ENCODE measurements around the gene GP9.

DNA sequence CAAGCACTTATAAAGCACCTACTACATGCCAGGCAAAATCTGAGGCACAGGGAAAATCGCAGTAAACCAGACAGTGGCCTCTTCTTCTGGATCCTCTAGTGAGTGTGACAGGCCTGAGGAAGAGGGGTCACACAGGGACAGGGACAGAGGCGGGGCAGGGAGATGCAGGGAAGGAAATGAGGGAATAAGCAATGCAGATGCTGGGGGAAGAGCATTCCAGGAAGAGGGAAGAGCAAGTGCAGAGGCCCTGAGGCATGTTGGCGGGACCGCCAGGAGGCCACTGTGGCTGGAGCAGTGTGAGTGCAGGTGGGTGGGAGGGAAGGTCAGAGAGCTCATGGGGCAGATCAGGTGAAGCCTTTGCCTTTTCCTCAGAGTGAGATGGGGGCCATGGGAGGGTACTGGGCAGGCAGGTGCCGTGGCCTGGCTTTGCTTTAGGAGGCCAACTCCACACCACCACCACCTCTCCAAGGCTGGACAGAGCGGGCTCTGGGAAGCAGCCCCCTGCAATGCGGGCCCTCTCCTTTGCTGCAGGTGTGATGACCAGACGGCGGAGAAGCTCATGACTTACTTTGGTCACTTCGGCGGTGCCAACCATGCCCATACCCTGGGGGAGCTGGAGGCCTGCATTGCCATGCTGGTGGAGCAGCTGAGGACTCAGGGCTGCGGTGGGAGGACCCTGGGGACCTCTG is 26.8 kb upstream of the GP9 start:
- TF ChIP-seq, protein P1, sequence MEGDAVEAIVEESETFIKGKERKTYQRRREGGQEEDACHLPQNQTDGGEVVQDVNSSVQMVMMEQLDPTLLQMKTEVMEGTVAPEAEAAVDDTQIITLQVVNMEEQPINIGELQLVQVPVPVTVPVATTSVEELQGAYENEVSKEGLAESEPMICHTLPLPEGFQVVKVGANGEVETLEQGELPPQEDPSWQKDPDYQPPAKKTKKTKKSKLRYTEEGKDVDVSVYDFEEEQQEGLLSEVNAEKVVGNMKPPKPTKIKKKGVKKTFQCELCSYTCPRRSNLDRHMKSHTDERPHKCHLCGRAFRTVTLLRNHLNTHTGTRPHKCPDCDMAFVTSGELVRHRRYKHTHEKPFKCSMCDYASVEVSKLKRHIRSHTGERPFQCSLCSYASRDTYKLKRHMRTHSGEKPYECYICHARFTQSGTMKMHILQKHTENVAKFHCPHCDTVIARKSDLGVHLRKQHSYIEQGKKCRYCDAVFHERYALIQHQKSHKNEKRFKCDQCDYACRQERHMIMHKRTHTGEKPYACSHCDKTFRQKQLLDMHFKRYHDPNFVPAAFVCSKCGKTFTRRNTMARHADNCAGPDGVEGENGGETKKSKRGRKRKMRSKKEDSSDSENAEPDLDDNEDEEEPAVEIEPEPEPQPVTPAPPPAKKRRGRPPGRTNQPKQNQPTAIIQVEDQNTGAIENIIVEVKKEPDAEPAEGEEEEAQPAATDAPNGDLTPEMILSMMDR (IDR thresholded peaks at IDR 0.05 in 2 of 3, conservative IDR thresholded peaks at IDR 0.05 in 1 of 3; ENCODE audit: insufficient read depth in 2 of 3, low read depth in 1 of 3, low read length in 3 of 3): no peak
- TF ChIP-seq SMARCA5 (IDR thresholded peaks at IDR 0.05): no peak
- TF ChIP-seq JUN (IDR thresholded peaks at IDR 0.05; ENCODE audit: borderline replicate concordance, low read depth, low read length): no peak
- no peak for TF ChIP-seq JUN (CRISPR knock-in tag; IDR thresholded peaks at IDR 0.05; ENCODE audit: borderline replicate concordance)
- no peak for TF ChIP-seq CBX2 (IDR thresholded peaks at IDR 0.05; ENCODE audit: insufficient read depth, low read length, poor library complexity, severe bottlenecking)
- no peak for TF ChIP-seq NFXL1 (CRISPR knock-in tag; IDR thresholded peaks at IDR 0.05)
- no peak for TF ChIP-seq ZBTB7A (IDR thresholded peaks at IDR 0.05; ENCODE audit: borderline replicate concordance, control insufficient read depth, low read depth, low read length)
- TF ChIP-seq CHD1 (IDR thresholded peaks at IDR 0.05; ENCODE audit: low read length): no peak
